Kidney tubule cell (primary cell): ENCODE data around the gene XRN1.
"Not testable (repeated sequence)": the region's sequence is repeated elsewhere in the genome, so short reads cannot be mapped to it uniquely, and the experiment has no call there.

ENCODE experiments used
- DNase-seq: peaks from one replicate; pipeline ENCODE4 v3.0.0-alpha.2; 2018; ENCODE audit warnings: low spot score

The XRN1 gene

DNA sequence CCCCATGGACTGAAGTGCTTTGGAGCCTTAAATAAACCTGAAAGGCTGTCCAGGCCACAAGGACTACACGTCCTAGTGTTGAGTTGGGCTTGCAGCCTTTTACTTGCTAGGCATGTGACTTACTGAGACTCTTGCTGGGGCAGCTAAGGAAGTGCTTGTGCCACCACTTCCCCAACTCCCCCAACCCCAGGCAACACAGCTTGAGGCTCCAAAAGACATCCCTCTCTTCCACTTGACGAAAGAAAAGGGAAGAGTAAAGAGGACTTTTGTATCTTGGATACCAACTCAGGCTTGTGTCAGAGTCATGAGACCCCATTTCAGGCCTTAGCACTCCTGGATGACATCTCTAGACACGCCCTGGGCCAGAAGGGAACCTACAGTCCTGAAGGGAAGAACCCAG lies 109.8 kb downstream of the XRN1 start:
- DNase-seq, result no peak

DNA sequence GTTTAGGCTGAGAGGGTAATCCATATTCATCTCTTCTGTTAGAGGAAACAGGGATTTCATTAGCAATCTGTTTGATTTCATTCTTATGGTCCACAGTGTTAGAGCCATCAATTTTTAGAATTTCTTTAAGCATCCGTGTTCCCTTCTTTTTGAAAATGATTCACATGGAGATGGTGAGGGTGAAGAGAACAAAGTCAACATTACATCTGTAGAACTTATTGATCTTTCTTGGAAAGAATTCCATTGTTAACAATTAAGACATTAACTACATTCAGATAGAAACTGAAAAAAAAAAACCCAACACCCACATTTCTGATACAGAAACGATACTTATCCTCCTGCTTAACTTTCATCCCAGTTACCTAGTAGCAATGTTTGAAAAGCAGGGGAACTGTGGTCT lies 115.4 kb downstream of the XRN1 start:
- no peak for DNase-seq

DNA sequence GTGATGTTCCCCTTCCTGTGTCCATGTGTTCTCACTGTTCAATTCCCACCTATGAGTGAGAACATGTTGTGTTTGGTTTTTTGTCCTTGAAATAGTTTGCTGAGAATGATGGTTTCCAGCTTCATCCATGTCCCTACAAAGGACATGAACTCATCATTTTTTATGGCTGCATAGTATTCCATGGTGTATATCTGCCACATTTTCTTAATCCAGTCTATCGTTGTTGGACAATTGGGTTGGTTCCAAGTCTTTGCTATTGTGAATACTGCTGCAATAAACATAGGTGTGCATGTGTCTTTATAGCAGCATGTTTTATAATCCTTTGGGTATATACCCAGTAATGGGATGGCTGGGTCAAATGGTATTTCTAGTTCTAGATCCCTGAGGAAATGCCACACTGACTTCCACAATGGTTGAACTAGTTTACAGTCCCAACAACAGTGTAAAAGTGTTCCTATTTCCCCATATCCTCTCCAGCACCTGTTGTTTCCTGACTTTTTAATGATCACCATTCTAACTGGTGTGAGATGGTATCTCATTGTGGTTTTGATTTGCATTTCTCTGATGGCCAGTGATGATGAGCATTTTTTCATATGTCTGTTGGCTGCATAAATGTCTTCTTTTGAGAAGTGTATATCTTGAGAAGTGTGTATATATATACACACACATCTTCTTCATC lies 123.4 kb downstream of the XRN1 start:
- not testable (repeated sequence) for DNase-seq

DNA sequence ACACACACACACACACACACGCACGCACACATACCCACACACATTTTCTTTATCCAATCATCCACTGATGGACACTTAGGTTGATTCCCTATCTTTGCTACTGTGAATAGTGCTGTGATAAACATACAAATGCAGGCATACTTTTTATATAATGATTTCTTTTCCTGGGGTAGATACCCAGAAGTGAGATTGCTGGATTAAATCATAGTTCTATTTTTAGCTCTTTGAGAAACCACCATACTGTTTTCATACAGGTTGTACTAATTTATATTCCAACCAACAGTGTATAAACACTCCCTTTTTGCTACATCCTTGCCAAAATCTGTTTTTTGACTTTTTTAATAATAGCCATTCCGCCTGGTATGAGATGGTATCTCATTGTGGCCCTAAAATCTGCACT lies 127.9 kb downstream of the XRN1 start:
- DNase-seq, result no peak

DNA sequence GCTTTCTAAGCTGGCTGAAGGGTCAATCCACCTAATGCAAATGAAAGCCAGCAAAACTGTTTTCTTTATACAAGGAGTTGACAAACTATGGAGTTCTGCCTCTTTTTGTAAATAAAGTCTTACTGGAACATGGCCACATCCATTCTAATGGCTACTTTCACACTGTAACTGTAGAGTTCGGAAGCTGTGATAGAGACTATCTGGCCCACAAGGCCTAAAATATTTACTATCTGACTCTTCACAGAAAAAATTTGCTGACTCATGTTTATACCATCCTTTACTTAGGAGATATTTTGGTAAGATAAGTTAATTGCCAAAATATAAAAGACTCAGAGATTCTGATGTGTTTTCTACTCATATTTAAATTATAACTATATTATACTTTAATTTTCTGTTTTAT lies 128.7 kb downstream of the XRN1 start:
- DNase-seq, result peak; percentile 20

DNA sequence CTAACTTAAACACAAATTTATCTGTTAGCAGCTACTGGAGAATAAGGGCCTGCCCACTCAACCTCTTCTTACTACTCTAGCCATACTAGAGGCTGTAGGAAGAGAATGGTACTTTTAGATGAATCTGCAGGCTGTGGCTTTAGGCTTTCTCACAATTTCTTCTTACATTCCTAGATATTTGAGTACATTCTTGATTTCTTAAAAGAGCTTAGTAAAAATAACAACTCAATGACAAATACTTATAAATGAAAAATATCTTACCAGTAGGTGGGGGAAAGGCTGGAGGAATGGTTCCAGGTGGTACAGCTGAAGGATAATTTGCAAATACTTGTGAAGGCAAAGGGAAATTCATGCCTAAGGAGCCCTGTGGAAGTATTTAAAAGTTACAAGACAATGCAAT lies 129.5 kb downstream of the XRN1 start:
- no peak for DNase-seq

DNA sequence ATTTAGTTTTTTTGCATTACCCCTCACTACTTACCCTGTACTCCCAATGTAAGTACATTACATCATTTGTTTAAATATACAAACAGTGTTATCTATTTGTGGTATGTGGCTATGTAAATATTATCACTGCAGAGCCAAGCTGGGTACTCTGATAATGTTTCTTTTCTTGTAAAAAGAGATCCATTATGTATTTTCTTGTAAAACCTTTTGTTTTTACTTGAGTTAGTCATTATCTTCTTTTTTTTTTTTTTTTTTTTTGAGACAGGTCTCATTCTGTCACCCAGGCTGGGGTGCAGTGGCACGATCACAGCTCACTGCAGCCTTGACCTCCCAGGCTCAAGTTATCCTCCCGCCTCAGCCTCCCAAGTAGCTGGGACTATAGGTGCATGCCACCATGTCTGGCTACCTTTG lies 131.9 kb downstream of the XRN1 start:
- DNase-seq, result not testable (repeated sequence)

DNA sequence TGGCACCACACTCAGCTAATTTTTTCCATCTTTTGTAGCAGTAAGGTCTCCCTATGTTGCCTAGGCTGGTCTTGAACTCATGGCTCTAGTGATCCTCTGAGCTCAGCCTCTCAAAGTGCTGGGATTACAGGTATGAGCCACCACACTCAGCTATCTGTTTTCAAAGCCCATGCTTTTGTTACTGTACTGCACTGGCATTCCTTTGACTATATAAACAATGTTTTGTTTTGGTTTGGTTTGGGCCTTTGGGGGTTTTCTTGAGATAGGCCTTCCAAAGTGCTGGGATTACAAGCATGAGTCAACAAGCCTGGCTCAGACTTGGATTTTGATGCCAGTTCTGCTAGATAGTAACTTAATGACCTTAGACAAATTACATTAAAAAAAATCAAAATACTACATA lies 132.8 kb downstream of the XRN1 start:
- peak; percentile 19 for DNase-seq

DNA sequence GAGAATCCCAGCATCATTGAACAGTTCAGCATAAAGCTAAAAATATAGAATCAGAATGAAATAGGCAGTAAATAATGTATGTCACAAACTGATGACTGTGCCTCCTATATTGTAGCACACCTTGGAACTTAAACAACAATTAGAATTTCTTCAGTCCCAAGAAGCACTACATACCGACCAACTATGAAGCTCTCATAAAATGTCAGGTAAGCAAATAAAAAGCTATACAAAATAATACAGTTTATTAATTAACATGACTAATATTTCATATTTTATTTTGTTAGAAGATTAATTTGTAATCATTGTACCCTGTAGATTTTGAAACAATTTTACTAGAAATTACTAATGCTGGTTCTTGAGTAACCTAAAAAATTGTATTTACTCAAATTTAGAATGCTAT lies 137.4 kb downstream of the XRN1 start:
- no peak for DNase-seq

DNA sequence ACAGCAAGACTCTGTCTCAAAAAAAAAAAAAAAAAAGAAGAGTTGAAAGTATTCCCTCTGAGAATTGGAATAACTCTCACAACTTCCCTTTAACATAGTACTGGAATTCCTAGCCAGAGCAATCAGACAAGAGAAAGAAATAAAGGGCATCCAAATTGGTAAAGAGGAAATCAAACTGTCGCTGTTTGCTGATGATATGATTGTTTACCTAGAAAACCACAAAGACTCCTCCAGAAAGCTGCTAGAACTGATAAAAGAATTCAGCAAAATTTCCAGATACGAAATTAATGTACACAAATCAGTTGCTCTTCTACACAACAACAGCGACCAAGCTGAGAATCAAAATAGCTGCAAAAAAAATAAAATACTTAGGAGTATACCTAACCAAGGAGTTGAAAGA lies 145.0 kb downstream of the XRN1 start:
- not testable (repeated sequence) for DNase-seq

DNA sequence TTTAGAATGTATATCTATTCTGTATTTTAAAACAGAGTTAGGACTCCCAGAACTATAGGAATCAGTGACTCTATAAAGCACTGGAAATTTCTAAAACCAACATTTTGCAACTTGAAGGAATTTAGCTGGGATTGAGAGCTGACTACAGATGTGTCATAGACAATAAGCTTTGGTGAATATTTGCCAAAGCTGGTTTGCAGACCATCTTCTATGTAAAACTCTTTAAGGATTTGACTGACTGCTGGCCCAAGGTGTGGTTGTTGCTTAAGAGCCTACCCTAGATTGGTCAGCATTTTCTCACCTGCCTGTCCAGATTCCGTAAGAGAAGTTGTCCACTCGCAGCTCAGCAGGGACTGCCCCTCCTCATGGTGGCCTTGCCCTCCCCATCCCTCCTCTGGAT lies 149.2 kb downstream of the XRN1 start:
- no peak for DNase-seq

DNA sequence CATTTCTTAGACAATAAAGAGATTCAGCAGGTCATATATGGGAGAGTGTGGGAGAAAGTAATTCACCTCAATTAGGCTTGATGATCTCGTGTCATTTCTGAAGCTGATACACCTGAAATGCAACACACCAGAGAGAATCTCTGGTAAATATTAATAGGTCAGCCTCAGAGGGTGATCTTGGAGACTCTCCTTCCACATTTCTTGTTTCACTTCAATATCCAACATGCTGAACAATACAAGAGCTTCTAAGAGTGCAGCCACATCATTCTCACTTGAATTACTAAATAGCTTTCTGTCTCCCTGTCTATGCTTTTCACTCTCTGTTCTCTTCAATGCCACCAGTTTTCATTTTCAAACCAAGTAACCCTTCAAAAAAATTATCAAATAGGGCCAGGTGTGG lies 151.3 kb downstream of the XRN1 start:
- DNase-seq, result no peak

DNA sequence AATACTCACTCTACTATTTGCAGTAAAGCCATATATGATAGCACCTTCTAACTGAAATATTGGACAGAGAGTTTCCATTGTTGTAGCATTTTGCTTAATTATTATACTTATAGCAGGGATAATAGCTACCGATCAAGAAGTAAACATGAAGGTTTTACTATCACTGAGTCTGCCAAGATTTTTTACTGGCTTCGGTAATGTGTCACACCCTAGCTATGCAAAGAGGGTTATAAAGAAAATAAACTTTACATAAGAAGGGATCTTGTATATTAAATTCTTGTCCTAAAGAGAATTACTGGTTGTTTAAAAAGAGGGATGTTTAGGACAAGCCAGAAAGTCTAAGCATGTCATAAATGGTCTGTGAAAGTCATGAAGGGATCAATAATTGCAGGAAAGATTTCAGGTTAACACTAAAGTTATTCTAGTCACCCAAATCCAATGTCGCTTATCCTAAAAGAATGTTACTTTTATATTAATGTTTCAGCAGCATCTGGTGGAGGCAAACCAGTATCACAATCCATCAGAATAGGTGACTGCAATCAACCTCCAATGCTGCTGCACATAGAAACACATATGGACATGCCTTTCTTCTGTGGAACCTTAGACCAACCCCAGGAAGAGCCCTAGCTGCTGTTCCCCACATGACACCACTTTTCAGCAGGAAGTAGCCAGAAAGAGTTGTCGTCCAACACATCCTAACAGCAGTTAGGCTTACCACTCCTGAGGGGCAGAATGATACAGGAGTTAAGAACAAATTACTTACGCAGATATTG lies 159.8 kb downstream of the XRN1 start:
- DNase-seq, result no peak

DNA sequence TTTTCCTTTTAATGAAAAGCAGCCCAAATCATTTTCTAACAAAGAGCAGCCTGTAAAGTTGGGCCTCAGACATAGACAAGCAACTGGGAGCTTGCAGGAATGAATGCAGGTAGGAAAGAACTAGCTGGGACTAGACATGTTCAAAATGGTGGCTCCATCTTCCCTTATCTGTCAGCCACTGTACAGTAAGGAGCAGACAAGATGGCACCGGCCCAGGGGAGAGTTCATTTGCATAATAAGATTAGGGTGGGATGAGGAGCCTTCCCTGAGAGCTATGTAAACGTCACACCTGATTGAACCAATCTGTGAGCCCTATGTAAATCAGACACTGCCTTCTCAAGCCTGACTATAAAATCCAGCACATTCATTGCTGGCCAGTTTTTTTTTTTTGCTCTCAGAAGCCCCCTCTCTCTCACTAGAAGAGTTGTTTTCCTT lies 162.7 kb downstream of the XRN1 start:
- no peak for DNase-seq

DNA sequence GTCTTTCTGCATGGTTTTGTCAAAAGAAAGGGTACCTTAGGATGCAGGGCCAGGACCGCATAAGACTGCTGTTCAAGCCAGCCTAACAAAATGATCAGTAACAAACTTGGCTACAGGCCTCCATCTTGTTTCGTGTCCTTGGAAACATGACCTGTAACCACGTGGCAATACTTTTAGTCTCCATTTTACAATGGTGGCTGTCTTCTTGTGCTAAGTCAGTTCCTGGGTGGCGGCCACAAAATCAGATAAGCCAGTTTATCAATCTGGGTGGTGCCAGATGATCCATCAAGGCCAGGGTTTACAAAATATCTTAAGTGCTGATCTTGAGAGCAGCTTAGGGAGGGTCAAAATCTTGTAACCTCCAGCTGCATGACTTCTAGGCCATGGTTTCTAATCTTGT lies 165.3 kb downstream of the XRN1 start:
- no peak for DNase-seq

DNA sequence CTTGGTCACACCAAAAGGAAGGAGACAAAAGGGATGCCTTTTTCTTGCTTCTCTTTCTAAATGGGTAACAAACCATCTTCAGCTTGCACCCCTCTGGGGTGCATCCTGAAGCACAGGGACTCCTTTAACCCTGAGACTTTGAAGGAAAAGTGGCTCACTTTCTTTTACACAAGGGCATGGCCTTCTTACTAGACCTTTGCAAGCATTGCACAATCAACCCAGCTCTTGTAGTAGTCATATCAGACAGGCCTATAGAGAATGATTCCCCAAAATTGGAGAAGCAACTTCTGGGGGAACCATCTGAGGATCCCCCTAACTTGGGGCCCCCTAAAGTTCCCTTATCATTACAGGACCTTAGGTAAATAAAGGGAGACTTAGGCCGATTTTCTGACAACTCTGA lies 166.4 kb downstream of the XRN1 start:
- no peak for DNase-seq

DNA sequence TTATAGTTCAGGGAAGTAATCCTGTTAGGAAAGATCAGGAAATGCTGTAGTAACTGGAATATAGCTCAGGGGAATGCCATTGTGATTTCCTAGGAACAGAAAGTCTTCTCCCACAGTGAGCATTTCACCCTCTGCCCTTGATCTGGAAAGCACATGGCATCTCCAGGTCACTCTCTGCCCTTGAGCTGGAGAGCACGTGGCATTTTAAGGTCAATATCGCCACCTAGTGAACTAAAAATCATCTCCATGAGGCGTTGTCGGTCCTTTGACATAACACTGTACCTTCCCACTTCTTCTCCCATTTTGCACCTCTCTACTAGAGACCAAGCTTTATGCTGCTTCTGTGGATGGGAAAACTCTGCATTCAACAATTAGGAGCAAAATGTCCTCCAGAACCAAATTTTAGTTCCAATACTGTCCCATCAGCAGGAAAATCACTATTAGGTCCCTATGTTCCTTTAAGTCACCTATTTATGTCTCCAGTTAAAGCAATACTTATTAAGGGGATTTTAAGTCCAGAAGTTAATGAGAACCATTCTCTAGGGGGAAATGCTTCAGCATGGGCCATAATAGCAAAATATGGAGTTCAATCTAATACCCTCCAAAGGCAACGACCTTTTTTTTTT lies 167.8 kb downstream of the XRN1 start:
- DNase-seq, result peak; percentile 74

DNA sequence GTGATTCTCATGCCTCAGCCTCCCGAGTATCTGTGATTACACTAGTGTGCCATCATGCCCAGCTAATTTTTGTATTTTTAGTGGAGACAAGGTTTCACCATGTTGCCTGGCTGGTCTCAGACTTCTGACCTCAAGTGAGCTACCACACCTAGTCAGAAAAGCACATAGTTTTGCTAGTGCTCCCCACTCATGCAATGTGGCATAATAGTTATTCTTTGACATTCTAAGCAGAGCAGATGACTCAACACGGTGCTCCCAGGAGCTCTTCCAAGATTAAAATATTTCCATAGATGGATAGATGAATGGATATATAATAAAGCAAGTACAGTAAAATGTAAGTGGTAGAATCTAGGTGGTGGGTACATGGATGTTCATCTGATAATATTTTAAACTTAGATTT lies 169.4 kb downstream of the XRN1 start:
- DNase-seq, result no peak

DNA sequence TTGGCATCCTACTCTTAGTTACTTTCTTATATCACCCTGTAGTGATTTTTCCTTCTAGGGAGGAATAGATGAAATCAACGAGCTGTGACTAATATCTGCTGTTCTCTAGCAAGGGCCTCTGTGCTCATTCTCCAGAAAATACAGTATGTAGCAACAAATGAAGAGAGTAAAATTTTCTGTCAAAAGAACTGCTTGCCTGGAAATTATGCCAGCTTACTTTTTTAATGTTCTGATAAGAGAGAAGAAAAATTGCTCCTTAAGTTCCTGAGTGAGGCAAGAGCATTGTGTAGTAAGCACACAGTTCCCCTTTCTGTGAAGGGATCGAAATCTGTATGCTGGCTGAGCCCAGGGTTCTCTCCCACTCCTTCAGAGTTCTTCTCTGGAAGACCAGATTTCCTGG lies 171.1 kb downstream of the XRN1 start:
- DNase-seq, result no peak

DNA sequence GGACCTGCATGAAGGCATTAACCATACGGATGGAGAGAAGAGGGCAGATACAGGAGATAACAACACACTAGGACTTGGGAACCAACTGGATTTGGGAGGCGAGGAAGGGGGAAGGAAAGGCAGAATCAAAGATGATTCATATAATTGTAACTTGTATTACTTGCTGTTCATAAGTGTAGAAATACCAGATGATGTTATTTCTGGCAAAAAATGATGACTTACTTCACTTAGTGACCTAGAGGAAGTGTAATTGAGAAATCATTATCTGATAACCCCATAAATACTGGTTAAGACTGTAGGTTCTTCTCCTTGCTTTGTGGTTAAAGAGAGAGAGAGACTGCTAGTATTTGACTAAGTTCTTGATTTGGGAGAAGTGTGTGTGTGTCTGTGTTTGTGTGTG lies 172.0 kb downstream of the XRN1 start:
- DNase-seq, result no peak

DNA sequence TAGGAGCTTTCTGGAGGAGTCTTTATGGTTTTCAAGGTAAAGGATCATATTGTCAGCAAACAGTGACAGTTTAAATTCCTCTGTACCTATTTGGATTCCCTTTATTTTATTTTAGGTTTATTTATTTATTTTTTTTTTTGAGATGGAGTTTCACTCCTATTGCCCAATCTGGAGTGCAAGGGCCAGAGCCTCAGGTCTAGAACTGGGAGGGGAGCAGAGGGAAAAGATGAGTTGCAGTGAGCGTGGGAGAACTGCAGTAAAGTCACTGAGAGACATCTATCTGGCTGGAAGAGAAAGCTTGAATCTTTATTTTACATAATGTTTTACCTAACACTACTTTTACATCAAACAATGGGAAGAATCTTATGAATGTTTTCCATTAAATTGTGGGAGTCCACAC lies 172.9 kb downstream of the XRN1 start:
- DNase-seq, result no peak

DNA sequence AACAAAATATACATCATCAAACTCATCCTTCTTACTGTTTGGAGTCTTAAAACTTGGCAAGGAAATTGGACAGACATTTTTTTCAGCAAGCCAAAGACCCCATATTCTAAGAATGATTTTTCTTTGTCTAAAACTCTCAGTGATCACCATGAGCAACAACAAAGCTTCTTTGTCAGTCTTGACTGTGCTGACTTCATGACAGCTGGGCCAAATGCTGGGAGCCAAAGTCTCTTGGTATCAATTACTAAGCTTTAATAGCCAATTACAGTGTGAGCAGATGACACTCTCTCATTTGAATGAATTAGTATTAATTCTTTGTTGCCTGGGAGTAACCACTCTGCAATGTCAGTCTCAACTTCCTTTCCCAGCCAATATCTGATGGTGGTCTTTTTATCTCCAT lies 174.3 kb downstream of the XRN1 start:
- DNase-seq, result no peak

DNA sequence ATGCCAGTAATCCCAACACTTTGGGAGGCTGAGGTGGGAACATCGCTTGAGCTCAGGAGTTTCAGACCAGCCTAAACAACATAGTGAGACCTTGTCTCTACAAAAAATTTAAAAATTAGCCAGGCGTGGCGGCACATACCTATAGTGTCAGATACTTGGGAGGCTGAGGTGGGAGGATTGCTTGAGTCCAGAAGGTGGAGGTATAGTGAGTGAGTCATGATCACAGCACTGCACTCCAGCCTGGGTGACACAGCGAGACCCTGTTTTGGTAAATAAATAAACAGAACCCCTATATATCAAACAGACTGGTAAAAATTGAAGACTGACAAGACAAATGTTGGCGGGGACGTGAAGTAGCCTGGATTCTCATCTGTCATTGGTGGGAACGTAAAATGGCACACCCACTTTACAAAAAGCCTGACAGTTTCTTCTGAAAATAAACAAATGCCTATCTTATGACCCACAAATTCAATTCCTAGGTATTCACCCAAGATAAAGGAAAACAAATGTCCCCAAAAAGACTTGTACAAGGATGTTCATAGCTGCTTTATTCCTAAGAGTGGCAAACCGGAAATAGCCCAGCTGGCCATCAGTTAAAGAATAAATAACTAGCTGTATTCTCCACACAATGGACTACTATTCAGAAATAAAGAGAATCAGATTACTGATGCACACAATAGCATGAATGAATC lies 175.5 kb downstream of the XRN1 start:
- peak; percentile 22 for DNase-seq
